GM12872 (cell line): ENCODE measurements around the gene ZNF423.
A peak's percentile ranks its signal among the peaks of the same experiment; 100 is the strongest.

Source experiments
- CTCF ChIP-seq: IDR thresholded peaks from 3 replicates; pipeline ENCODE4 v1.5.1; 2011; ENCODE audit warnings: low read depth, mild to moderate bottlenecking, low read length, moderate library complexity; ENCODE audit not compliant: insufficient read depth

The ZNF423 gene

DNA sequence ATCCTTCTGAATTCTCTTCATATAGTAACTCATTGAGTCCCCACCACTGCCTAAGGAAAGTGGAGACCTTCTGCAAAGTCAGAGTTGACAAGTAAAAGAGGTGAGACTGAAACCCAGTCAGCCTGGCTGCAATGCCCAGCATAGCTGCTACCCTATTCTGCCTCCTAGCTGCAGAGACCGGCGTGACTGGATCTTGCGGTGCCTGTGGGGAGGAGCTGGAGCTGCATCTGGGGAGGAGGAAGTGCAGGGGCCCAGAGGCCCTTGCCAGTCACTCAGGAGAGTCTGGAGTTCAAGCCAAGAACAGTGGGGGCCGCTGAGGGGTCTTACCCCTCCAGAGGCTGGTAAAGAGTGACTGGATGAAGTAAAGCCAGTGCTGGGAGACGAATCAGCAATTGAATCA, 35.0 kb upstream of the ZNF423 start:
- peak; percentile 49 for TF ChIP-seq CTCF

GRCh38 chr16:49889725-49890397, 33.9 kb upstream of the ZNF423 start:
- TF ChIP-seq CTCF = no peak

- TF ChIP-seq CTCF = no peak
These were observed 30.7 kb upstream of the ZNF423 start for GRCh38 chr16:49886554-49887094.

- no peak for TF ChIP-seq CTCF
These were observed 28.4 kb upstream of the ZNF423 start for GRCh38 chr16:49884033-49885015.

DNA sequence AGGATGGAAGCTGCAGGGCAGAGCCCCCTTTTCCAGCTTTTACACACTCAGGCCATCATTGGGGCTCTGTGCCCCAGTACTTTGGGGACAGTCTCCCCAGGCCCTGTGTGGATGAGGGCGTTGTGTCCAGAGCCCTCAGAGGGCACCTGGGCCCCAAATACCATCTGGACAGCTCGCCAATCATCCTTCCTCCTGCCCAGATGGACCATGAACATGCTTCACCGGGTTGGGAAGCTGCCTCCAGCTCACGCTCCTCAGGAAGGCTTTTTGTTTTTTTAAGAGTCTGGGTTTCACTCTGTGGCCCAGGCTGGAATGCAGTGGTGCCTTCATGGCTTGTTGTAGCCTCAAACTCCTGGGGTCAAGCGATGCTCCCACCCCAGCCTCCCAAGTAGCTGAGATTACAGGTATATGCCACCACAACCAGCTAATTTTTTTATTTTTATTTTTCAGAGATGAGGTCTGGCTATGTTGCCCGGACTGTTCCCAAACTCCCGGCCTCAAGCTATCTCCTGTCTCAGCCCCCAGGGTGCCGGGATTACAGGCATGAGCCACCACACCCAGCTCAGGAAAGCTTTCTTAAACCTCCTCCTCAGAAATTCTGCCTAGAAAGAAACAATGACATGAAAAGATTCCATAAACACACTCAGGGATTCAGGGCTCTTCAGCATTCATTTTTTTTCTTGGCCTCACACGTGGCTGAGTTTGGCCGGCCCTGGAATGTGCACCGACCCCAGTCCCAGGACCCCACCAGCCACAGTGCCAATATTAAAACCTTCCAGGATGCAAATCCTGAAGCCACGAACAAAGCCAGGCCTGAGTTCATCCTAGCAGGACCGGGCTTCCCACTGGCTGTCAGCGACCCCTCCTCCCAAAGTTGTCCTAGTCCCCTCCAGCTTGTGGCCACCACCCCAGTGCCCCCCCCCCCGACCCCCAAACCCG, 27.4 kb upstream of the ZNF423 start:
- no peak for TF ChIP-seq CTCF

GRCh38 chr16:49881890-49882289, 26.0 kb upstream of the ZNF423 start:
- no peak for TF ChIP-seq CTCF

GRCh38 chr16:49876716-49877129, 20.8 kb upstream of the ZNF423 start:
- TF ChIP-seq CTCF = peak; percentile 87
